OCI-LY1 (cell line): ENCODE results near the gene CDH2.

Experiments used
- H2AFZ ChIP-seq: fragments of 200-600 bp; sonication (generic), shearing (Covaris generic); 2 replicates; pipeline ENCODE4 v1.6.0; 2014; ENCODE audit warnings: antibody characterized with exemption, mild to moderate bottlenecking, low read length
- H3F3A ChIP-seq: fragments of 200-600 bp; sonication (generic), shearing (Covaris generic); 2 replicates; pipeline ENCODE4 v1.6.0; 2014; ENCODE audit warnings: mild to moderate bottlenecking, antibody characterized with exemption, low read length, moderate library complexity; ENCODE audit not compliant: insufficient read depth
- H3K27ac ChIP-seq: fragments of 200-600 bp; sonication (generic); 2 replicates; pipeline ENCODE4 v1.5.1; 2014; ENCODE audit warnings: low read length, mixed run types, mild to moderate bottlenecking, low read depth; ENCODE audit not compliant: poor library complexity, severe bottlenecking
- H3K27me3 ChIP-seq: fragments of 200-600 bp; sonication (generic); 2 replicates; pipeline ENCODE4 v1.6.0; 2014; ENCODE audit warnings: antibody characterized with exemption, mild to moderate bottlenecking, low read length, moderate library complexity; ENCODE audit not compliant: insufficient read depth
- H3K36me3 ChIP-seq: fragments of 200-600 bp; sonication (generic); 2 replicates; pipeline ENCODE4 v1.6.1; 2014; ENCODE audit warnings: mild to moderate bottlenecking, antibody characterized with exemption, low read length, moderate library complexity, mixed read lengths; ENCODE audit not compliant: insufficient read depth
- H3K4me1 ChIP-seq: fragments of 200-600 bp; sonication (generic); 2 replicates; pipeline ENCODE4 v1.5.1; 2014; ENCODE audit warnings: mild to moderate bottlenecking, low read length, moderate library complexity; ENCODE audit not compliant: insufficient read depth, severe bottlenecking
- H3K4me2 ChIP-seq: fragments of 200-600 bp; sonication (generic), shearing (Covaris generic); 2 replicates; pipeline ENCODE4 v1.6.1; 2014; ENCODE audit warnings: low read length
- H3K4me3 ChIP-seq: fragments of 200-600 bp; sonication (generic); 2 replicates; pipeline ENCODE4 v1.5.1; 2014; ENCODE audit warnings: low read length, low read depth, mild to moderate bottlenecking, mixed read lengths; ENCODE audit not compliant: poor library complexity, severe bottlenecking
- H3K79me2 ChIP-seq: fragments of 200-600 bp; shearing (Covaris generic); 2 replicates; pipeline ENCODE4 v1.6.1; 2016; ENCODE audit warnings: mixed run types, low read length, mixed read lengths; ENCODE audit not compliant: insufficient read depth
- H3K9ac ChIP-seq: fragments of 200-600 bp; sonication (generic), shearing (Covaris generic); 2 replicates; pipeline ENCODE4 v1.6.1; 2014; ENCODE audit warnings: mild to moderate bottlenecking, low read length, mixed read lengths
- H3K9me2 ChIP-seq: fragments of 200-600 bp; sonication (generic), shearing (Covaris generic); 2 replicates; pipeline ENCODE4 v1.6.1; 2014; ENCODE audit warnings: low read depth, mild to moderate bottlenecking, low read length, mixed read lengths
- H3K9me3 ChIP-seq: fragments of 200-600 bp; shearing (Covaris generic); 2 replicates; pipeline ENCODE4 v1.6.1; 2014; ENCODE audit warnings: low read length, mixed read lengths
- H4K20me1 ChIP-seq: fragments of 200-600 bp; sonication (generic), shearing (Covaris generic); 2 replicates; pipeline ENCODE4 v1.6.0; 2016; ENCODE audit warnings: mild to moderate bottlenecking, low read length; ENCODE audit not compliant: insufficient read depth
- EZH2 ChIP-seq: fragments of 200-600 bp; sonication (generic), shearing (Covaris generic); IDR thresholded peaks from 2 replicates; pipeline ENCODE4 v1.8.0; 2017; ENCODE audit warnings: borderline replicate concordance, mixed run types, mild to moderate bottlenecking, antibody characterized with exemption, low read length, moderate library complexity, mixed read lengths
- TF ChIP-seq, protein P1 (sequence below): fragments of 200-600 bp; sonication (generic), shearing (Covaris generic); IDR thresholded peaks from 2 replicates; pipeline ENCODE4 v1.5.1; 2017; ENCODE audit warnings: mild to moderate bottlenecking, antibody characterized with exemption, low read length, moderate library complexity, mixed read lengths

Gene CDH2

DNA sequence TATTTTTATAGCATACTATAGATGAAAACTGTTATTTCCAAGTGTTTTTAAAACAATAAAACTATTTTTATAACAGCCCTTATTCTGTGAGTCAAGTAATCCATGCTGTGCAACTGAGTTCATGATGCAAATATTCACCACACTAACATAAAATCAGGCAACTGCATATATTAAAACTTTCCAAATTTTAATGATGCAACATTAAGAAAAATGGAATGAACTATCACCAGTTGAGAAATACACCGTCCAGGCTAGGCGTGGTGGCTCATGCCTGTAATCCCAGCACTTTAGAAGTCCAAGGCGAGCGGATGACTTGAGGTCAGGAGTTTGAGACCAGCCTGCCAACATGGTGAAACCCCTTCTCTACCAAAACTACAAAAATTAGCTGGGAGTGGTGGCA lies 114.5 kb downstream of the CDH2 start:
- no peaks in the 10 kb centered on the region for H3K27me3 ChIP-seq
- H2AFZ ChIP-seq, result no peak overlapping the region
- H3K4me2 ChIP-seq, result no peak overlapping the region
- H3K9me3 ChIP-seq, result no peaks in the 10 kb centered on the region
- no peaks in the 10 kb centered on the region for H3F3A ChIP-seq
- H3K27ac ChIP-seq, result no peak overlapping the region
- no peaks in the 10 kb centered on the region for H3K36me3 ChIP-seq
- H3K4me3 ChIP-seq, result no peak overlapping the region
- H3K4me1 ChIP-seq, result no peaks in the 10 kb centered on the region
- no peaks in the 10 kb centered on the region for H3K79me2 ChIP-seq
- no peak overlapping the region for H3K9ac ChIP-seq
- TF ChIP-seq, protein P1, sequence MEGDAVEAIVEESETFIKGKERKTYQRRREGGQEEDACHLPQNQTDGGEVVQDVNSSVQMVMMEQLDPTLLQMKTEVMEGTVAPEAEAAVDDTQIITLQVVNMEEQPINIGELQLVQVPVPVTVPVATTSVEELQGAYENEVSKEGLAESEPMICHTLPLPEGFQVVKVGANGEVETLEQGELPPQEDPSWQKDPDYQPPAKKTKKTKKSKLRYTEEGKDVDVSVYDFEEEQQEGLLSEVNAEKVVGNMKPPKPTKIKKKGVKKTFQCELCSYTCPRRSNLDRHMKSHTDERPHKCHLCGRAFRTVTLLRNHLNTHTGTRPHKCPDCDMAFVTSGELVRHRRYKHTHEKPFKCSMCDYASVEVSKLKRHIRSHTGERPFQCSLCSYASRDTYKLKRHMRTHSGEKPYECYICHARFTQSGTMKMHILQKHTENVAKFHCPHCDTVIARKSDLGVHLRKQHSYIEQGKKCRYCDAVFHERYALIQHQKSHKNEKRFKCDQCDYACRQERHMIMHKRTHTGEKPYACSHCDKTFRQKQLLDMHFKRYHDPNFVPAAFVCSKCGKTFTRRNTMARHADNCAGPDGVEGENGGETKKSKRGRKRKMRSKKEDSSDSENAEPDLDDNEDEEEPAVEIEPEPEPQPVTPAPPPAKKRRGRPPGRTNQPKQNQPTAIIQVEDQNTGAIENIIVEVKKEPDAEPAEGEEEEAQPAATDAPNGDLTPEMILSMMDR, result no peak
- TF ChIP-seq EZH2, result no peak
- no peaks in the 10 kb centered on the region for H3K9me2 ChIP-seq
- H4K20me1 ChIP-seq, result no peaks in the 10 kb centered on the region

DNA sequence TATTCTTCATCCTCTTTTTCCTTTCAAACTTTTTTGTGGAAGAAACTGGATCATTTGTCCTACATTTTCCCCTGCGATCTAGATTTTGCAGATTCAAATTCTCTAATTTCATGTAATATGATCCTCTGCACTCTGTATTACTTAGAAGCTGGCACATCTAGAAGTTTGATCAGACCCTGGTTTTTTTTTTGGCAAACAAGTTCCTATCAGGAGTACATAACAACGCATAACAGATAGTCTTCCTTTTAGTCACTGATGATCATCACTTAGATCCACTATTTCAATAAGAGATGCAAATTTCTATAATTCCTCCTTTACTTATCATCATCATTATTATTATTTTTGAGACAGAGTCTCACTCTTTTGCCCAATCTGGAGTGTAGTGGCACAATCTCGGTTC lies 117.1 kb downstream of the CDH2 start:
- no peak overlapping the region for H3K9ac ChIP-seq
- no peaks in the 10 kb centered on the region for H3F3A ChIP-seq
- H3K4me3 ChIP-seq, result no peak overlapping the region

GRCh38 chr18:28050545-28050944 lies 126.4 kb downstream of the CDH2 start:
- Histone ChIP-seq H3K9ac (no peak overlapping the region), H2AFZ (no peak overlapping the region), H4K20me1 (no peaks in the 10 kb centered on the region), H3K4me3 (no peak overlapping the region), H3K9me3 (no peaks in the 10 kb centered on the region), H3K4me2 (no peak overlapping the region), H3F3A (no peaks in the 10 kb centered on the region), H3K27me3 (no peaks in the 10 kb centered on the region), H3K27ac (no peak overlapping the region), H3K9me2 (no peaks in the 10 kb centered on the region), H3K36me3 (no peaks in the 10 kb centered on the region), H3K79me2 (no peaks in the 10 kb centered on the region), H3K4me1 (no peaks in the 10 kb centered on the region)
- no peak for TF ChIP-seq EZH2
- TF ChIP-seq, protein P1, result no peak

More for the DNA sequence above, 117.1 kb downstream of the CDH2 start:
- Histone ChIP-seq H3K79me2 (no peaks in the 10 kb centered on the region), H2AFZ (no peak overlapping the region), H3K27ac (no peak overlapping the region), H3K9me3 (no peaks in the 10 kb centered on the region), H3K27me3 (no peaks in the 10 kb centered on the region), H3K4me2 (no peak overlapping the region), H3K4me1 (no peaks in the 10 kb centered on the region), H3K9me2 (no peaks in the 10 kb centered on the region), H3K36me3 (no peaks in the 10 kb centered on the region), H4K20me1 (no peaks in the 10 kb centered on the region)
- TF ChIP-seq EZH2, result no peak
- TF ChIP-seq, protein P1, result no peak
